Trophoblast cell (in vitro differentiated cells and primary cell): ENCODE results near the gene HEATR5A.
A peak's percentile ranks its signal among the peaks of the same experiment; 100 is the strongest.

Source experiments
- DNase-seq, 2 donors: peaks; one replicate each; pipeline ENCODE4 v3.0.0-alpha.2; 2016
- H2AFZ ChIP-seq: 2 replicates; pipeline ENCODE4 v1.6.1; 2013; ENCODE audit warnings: low read length, moderate library complexity, mild to moderate bottlenecking; ENCODE audit not compliant: insufficient read depth, poor library complexity
- H2AK5ac ChIP-seq: 2 replicates; pipeline ENCODE4 v1.6.1; 2013; ENCODE audit warnings: mild to moderate bottlenecking, low read length
- H2BK120ac ChIP-seq: 2 replicates; pipeline ENCODE4 v1.6.1; 2013; ENCODE audit warnings: low read length, mild to moderate bottlenecking, moderate library complexity; ENCODE audit not compliant: insufficient read depth, poor library complexity
- H2BK12ac ChIP-seq: 2 replicates; pipeline ENCODE4 v1.6.1; 2013; ENCODE audit warnings: mild to moderate bottlenecking, low read length, moderate library complexity
- H2BK5ac ChIP-seq: 2 replicates; pipeline ENCODE4 v1.6.1; 2013; ENCODE audit warnings: low read length, low read depth, moderate library complexity, mild to moderate bottlenecking; ENCODE audit not compliant: poor library complexity
- H3K14ac ChIP-seq: 2 replicates; pipeline ENCODE4 v1.6.1; 2013; ENCODE audit warnings: mild to moderate bottlenecking, low read length
- H3K18ac ChIP-seq: 2 replicates; pipeline ENCODE4 v1.6.1; 2013; ENCODE audit warnings: mild to moderate bottlenecking, low read length
- H3K23ac ChIP-seq: 2 replicates; pipeline ENCODE4 v1.6.1; 2013; ENCODE audit warnings: low read length
- H3K27ac ChIP-seq: 2 replicates; pipeline ENCODE4 v1.5.1; 2013; ENCODE audit warnings: low read depth, mild to moderate bottlenecking, inconsistent platforms, low read length, moderate library complexity
- H3K27me3 ChIP-seq: 2 replicates; pipeline ENCODE4 v1.6.1; 2013; ENCODE audit warnings: inconsistent platforms, mild to moderate bottlenecking, low read length, moderate library complexity; ENCODE audit not compliant: insufficient read depth
- H3K36me3 ChIP-seq, 2 experiments: 1 replicate in 1 of 2; 2 replicates in 1 of 2; pipeline ENCODE4 v1.6.1; 2013; ENCODE audit warnings: low read length in 2 of 2, mild to moderate bottlenecking in 2 of 2, moderate library complexity in 1 of 2; ENCODE audit not compliant: insufficient read depth in 2 of 2, control insufficient read depth in 1 of 2
- H3K4ac ChIP-seq: 2 replicates; pipeline ENCODE4 v1.6.1; 2013; ENCODE audit warnings: low read depth, mild to moderate bottlenecking, low read length, moderate library complexity
- H3K4me1 ChIP-seq, 2 experiments: 1 replicate in 1 of 2; 2 replicates in 1 of 2; pipeline ENCODE4 v1.6.1; 2013; ENCODE audit warnings: low read length in 2 of 2, mild to moderate bottlenecking in 2 of 2, moderate library complexity in 1 of 2; ENCODE audit not compliant: insufficient read depth in 2 of 2, control insufficient read depth in 1 of 2
- H3K4me2 ChIP-seq: 2 replicates; pipeline ENCODE4 v1.6.1; 2013; ENCODE audit warnings: inconsistent platforms, mild to moderate bottlenecking, low read length, moderate library complexity
- H3K4me3 ChIP-seq: 2 replicates; pipeline ENCODE4 v1.5.1; 2013; ENCODE audit warnings: mild to moderate bottlenecking, low read depth, low read length, inconsistent platforms
- H3K79me1 ChIP-seq: one replicate; pipeline ENCODE4 v1.6.1; 2013; ENCODE audit warnings: low read length
- H3K79me2 ChIP-seq: 2 replicates; pipeline ENCODE4 v1.6.1; 2013; ENCODE audit warnings: low read length, mild to moderate bottlenecking; ENCODE audit not compliant: control insufficient read depth, insufficient read depth, poor library complexity
- H3K9ac ChIP-seq: 2 replicates; pipeline ENCODE4 v1.6.1; 2013; ENCODE audit warnings: mild to moderate bottlenecking, low read length
- H3K9me3 ChIP-seq: 2 replicates; pipeline ENCODE4 v1.6.1; 2013; ENCODE audit warnings: low read depth, mild to moderate bottlenecking, control low read depth, inconsistent platforms, low read length; ENCODE audit not compliant: insufficient read depth
- H4K12ac ChIP-seq: 2 replicates; pipeline ENCODE4 v1.6.1; 2013; ENCODE audit warnings: low read depth, mild to moderate bottlenecking, low read length, moderate library complexity
- H4K8ac ChIP-seq: 2 replicates; pipeline ENCODE4 v1.6.1; 2013; ENCODE audit warnings: low read depth, mild to moderate bottlenecking, low read length, moderate library complexity
- H4K91ac ChIP-seq: one replicate; pipeline ENCODE4 v1.6.1; 2013; ENCODE audit warnings: low read depth, mild to moderate bottlenecking, low read length, moderate library complexity
- WGBS: extraction: QIAGEN DNeasy Blood & Tissue Kit; methylation state at CpG from one replicate; pipeline ENCODE4 v1.1.7; 2013; ENCODE audit warnings: missing lambda C conversion rate; ENCODE audit not compliant: insufficient read length, insufficient coverage; ENCODE audit errors: extremely low coverage; 5-methylcytosine and 5-hydroxymethylcytosine counted together

HEATR5A gene

GRCh38 chr14:31253746-31254471 lies 166.4 kb downstream of the HEATR5A start:
- H2BK12ac ChIP-seq: no peak overlapping the region
- H2AK5ac ChIP-seq: no peak overlapping the region
- H3K27ac ChIP-seq: no peak overlapping the region
- no peak overlapping the region for H4K91ac ChIP-seq
- no peaks in the 10 kb centered on the region for H3K4me1 ChIP-seq
- no peaks in the 10 kb centered on the region for H3K79me2 ChIP-seq
- no peak overlapping the region for H4K12ac ChIP-seq
- no peak overlapping the region for H2BK120ac ChIP-seq
- H3K79me1 ChIP-seq: no peaks in the 10 kb centered on the region
- no peak overlapping the region for H2BK5ac ChIP-seq
- no peak overlapping the region for H3K23ac ChIP-seq
- H3K18ac ChIP-seq: no peak overlapping the region
- no peak overlapping the region for H4K8ac ChIP-seq
- H3K9ac ChIP-seq: no peak overlapping the region
- H3K27me3 ChIP-seq: no peaks in the 10 kb centered on the region
- H3K4me3 ChIP-seq: no peak overlapping the region
- no peak overlapping the region for H3K14ac ChIP-seq
- no CpG with 5 or more reads among the region's 9 CpGs for WGBS
- no peaks in the 10 kb centered on the region for H3K9me3 ChIP-seq
- H2AFZ ChIP-seq: no peak overlapping the region
- no peaks in the 10 kb centered on the region for H3K36me3 ChIP-seq
- no peak overlapping the region for H3K4me2 ChIP-seq
- no peak for DNase-seq
- no peak overlapping the region for H3K4ac ChIP-seq

- Histone ChIP-seq H4K91ac (no peak overlapping the region), H4K12ac (no peak overlapping the region), H2BK120ac (no peak overlapping the region), H3K9me3 (no peaks in the 10 kb centered on the region), H3K23ac (no peak overlapping the region), H3K79me1 (no peaks in the 10 kb centered on the region), H3K36me3 (no peaks in the 10 kb centered on the region), H3K27ac (no peak overlapping the region), H2AK5ac (no peak overlapping the region), H3K4me1 (no peaks in the 10 kb centered on the region), H3K4me3 (no peak overlapping the region), H2BK5ac (no peak overlapping the region), H3K18ac (no peak overlapping the region), H3K4ac (no peak overlapping the region), H2BK12ac (no peak overlapping the region), H4K8ac (no peak overlapping the region), H3K27me3 (no peaks in the 10 kb centered on the region), H3K14ac (no peak overlapping the region), H3K9ac (peak overlapping the region; percentile 57), H3K79me2 (no peaks in the 10 kb centered on the region), H2AFZ (no peak overlapping the region), H3K4me2 (no peak overlapping the region)
- no CpG with 5 or more reads among the region's 1 CpG for WGBS
- no peak for DNase-seq
Observed at GRCh38 chr14:31252865-31253264, 167.5 kb downstream of the HEATR5A start.

GRCh38 chr14:31251028-31251958 lies 169.1 kb downstream of the HEATR5A start:
- H4K8ac ChIP-seq: no peak overlapping the region
- H2AK5ac ChIP-seq: no peak overlapping the region
- no peak overlapping the region for H2BK12ac ChIP-seq
- H3K18ac ChIP-seq: no peak overlapping the region
- no peak overlapping the region for H3K14ac ChIP-seq
- no peak overlapping the region for H3K4me2 ChIP-seq
- H3K4ac ChIP-seq: no peak overlapping the region
- no peak overlapping the region for H2AFZ ChIP-seq
- no peak for DNase-seq
- H3K4me1 ChIP-seq: no peaks in the 10 kb centered on the region
- H3K9me3 ChIP-seq: no peaks in the 10 kb centered on the region
- no peak overlapping the region for H3K4me3 ChIP-seq
- no peaks in the 10 kb centered on the region for H3K79me2 ChIP-seq
- H3K27ac ChIP-seq: no peak overlapping the region
- no peak overlapping the region for H2BK5ac ChIP-seq
- H2BK120ac ChIP-seq: no peak overlapping the region
- WGBS: 100% methylated on average over 1 of the region's 10 CpGs
- H4K91ac ChIP-seq: no peak overlapping the region
- no peak overlapping the region for H3K9ac ChIP-seq
- no peaks in the 10 kb centered on the region for H3K79me1 ChIP-seq
- no peak overlapping the region for H3K23ac ChIP-seq
- no peaks in the 10 kb centered on the region for H3K36me3 ChIP-seq
- no peaks in the 10 kb centered on the region for H3K27me3 ChIP-seq
- H4K12ac ChIP-seq: no peak overlapping the region

- Histone ChIP-seq H3K14ac (no peak overlapping the region), H3K4me3 (no peak overlapping the region), H2AFZ (no peak overlapping the region), H2BK5ac (no peak overlapping the region), H3K27ac (no peak overlapping the region), H4K91ac (no peak overlapping the region), H3K79me1 (no peaks in the 10 kb centered on the region), H3K9ac (no peak overlapping the region), H3K4ac (no peak overlapping the region), H4K12ac (no peak overlapping the region), H3K18ac (no peak overlapping the region), H3K79me2 (no peaks in the 10 kb centered on the region), H2BK120ac (no peak overlapping the region), H2AK5ac (no peak overlapping the region), H3K9me3 (peaks cover under 1% of the 10 kb centered on the region), H2BK12ac (no peak overlapping the region), H3K4me1 (no peaks in the 10 kb centered on the region), H3K23ac (no peak overlapping the region), H4K8ac (no peak overlapping the region), H3K27me3 (no peaks in the 10 kb centered on the region), H3K4me2 (no peak overlapping the region), H3K36me3 (no peaks in the 10 kb centered on the region)
- WGBS: no CpG with 5 or more reads among the region's 3 CpGs
- no peak for DNase-seq
Observed at GRCh38 chr14:31244626-31245025, 175.7 kb downstream of the HEATR5A start.
